HG03097 (cell line): ENCODE results near the gene LMF1.

Experiments
- ATAC-seq: cut with Tn5 transposase; IDR thresholded peaks from one replicate; pipeline ENCODE4 v1.9.1; 2021; ENCODE audit not compliant: unreplicated experiment, low FRiP score

LMF1 gene

GRCh38 chr16:986411-986810, 15.6 kb upstream of the LMF1 start:
- ATAC-seq: no peak

- ATAC-seq: no peak
Observed at GRCh38 chr16:985646-986400, 15.0 kb upstream of the LMF1 start.

GRCh38 chr16:984736-985636, 14.2 kb upstream of the LMF1 start:
- ATAC-seq: no peak

GRCh38 chr16:984121-984694, 13.4 kb upstream of the LMF1 start:
- ATAC-seq: no peak

GRCh38 chr16:983044-984030, 12.6 kb upstream of the LMF1 start:
- no peak for ATAC-seq

GRCh38 chr16:982145-983043, 11.6 kb upstream of the LMF1 start:
- no peak for ATAC-seq

- ATAC-seq: no peak
Observed at GRCh38 chr16:981695-982144, 10.9 kb upstream of the LMF1 start, which contains the start of gene SOX8. Gene SOX8, plus strand, starts transcription at chr16:981770. Its CDS starts 153 bp downstream, at chr16:981923.

- no peak for ATAC-seq
Observed at GRCh38 chr16:980595-980854, 9.7 kb upstream of the LMF1 start.

- no peak for ATAC-seq
Observed at GRCh38 chr16:979859-980594, 9.2 kb upstream of the LMF1 start.

GRCh38 chr16:979147-979546, 8.4 kb upstream of the LMF1 start:
- ATAC-seq: no peak

GRCh38 chr16:978403-978802, 7.6 kb upstream of the LMF1 start:
- ATAC-seq: no peak

- ATAC-seq: no peak
Observed at GRCh38 chr16:977896-978295, 7.1 kb upstream of the LMF1 start.

GRCh38 chr16:977081-977701, 6.4 kb upstream of the LMF1 start:
- no peak for ATAC-seq

- no peak for ATAC-seq
Observed at GRCh38 chr16:976389-976931, 5.7 kb upstream of the LMF1 start.

- no peak for ATAC-seq
Observed at GRCh38 chr16:975291-975690, 4.5 kb upstream of the LMF1 start.

GRCh38 chr16:974611-975261, 4.0 kb upstream of the LMF1 start:
- ATAC-seq: no peak

GRCh38 chr16:974001-974601, 3.3 kb upstream of the LMF1 start:
- no peak for ATAC-seq
